WTC11 (cell line): ENCODE data around the gene P3H1. TPM values are rescaled to one million over a fixed set of nuclear protein-coding genes. Genes with fewer than 3 reads are reported as not detected.

Experiments
- ATAC-seq: fragments of 200-7000 bp; cut with Tn5 transposase; 2 replicates; pipeline ENCODE4 v1.10.0; 2021; ENCODE audit warnings: mild to moderate bottlenecking, moderate library complexity
- CTCF ChIA-PET: fragments of 300-600 bp; sonication (Branson Sonifier 250); formaldehyde crosslinking; loops from one replicate; lab custom pipeline; 2021; ENCODE audit warnings: antibody characterized with exemption; lab: Charles Lee
- POLR2A ChIA-PET: fragments of 350-600 bp; sonication (Branson Sonifier 250); formaldehyde crosslinking; loops from one replicate; lab custom pipeline; 2021; ENCODE audit warnings: antibody characterized with exemption; lab: Charles Lee
- DNase-seq: peaks from one replicate; pipeline ENCODE4 v3.0.0; 2021; ENCODE audit warnings: low spot score
- H3K27ac Mint-ChIP-seq: 2 replicates; pipeline ENCODE4 v1.8.0; 2021; ENCODE audit warnings: mixed read lengths
- H3K27me3 Mint-ChIP-seq: 2 replicates; pipeline ENCODE4 v1.8.0; 2021; ENCODE audit warnings: low read depth, mild to moderate bottlenecking, moderate library complexity, mixed read lengths
- H3K36me3 Mint-ChIP-seq: 2 replicates; pipeline ENCODE4 v1.8.0; 2021; ENCODE audit warnings: mixed read lengths
- H3K4me1 Mint-ChIP-seq: 2 replicates; pipeline ENCODE4 v1.8.0; 2022; ENCODE audit warnings: mixed read lengths
- H3K4me3 Mint-ChIP-seq: 2 replicates; pipeline ENCODE4 v1.8.0; 2021; ENCODE audit warnings: mild to moderate bottlenecking, moderate library complexity, mixed read lengths
- H3K9me3 Mint-ChIP-seq: 2 replicates; pipeline ENCODE4 v1.8.0; 2021; ENCODE audit warnings: mixed read lengths
- FOXK1 ChIP-seq: sonication (generic); formaldehyde crosslinking; IDR thresholded peaks from 2 replicates; pipeline ENCODE4 v1.8.0; 2022; ENCODE audit warnings: mild to moderate bottlenecking, moderate library complexity, missing genetic modification reagents
- GABPB1 ChIP-seq: sonication (generic); formaldehyde crosslinking; IDR thresholded peaks from 2 replicates; pipeline ENCODE4 v1.8.1; 2023; ENCODE audit warnings: mild to moderate bottlenecking, missing genetic modification reagents
- PRRX2 ChIP-seq: fragments of 250-450 bp; sonication (Bioruptor Pico); IDR thresholded peaks from 2 replicates; pipeline ENCODE4 v1.8.0; 2021; ENCODE audit warnings: mild to moderate bottlenecking
- RORB ChIP-seq: fragments of 250-450 bp; sonication (Bioruptor Pico); IDR thresholded peaks from 2 replicates; pipeline ENCODE4 v1.9.0; 2021; ENCODE audit warnings: mild to moderate bottlenecking
- SMAD4 ChIP-seq: sonication (generic); formaldehyde crosslinking; IDR thresholded peaks from 2 replicates; pipeline ENCODE4 v1.8.0; 2022; ENCODE audit warnings: mild to moderate bottlenecking, missing genetic modification reagents
- ZBTB21 ChIP-seq: sonication (generic); formaldehyde crosslinking; IDR thresholded peaks from 2 replicates; pipeline ENCODE4 v1.8.1; 2023; ENCODE audit warnings: mild to moderate bottlenecking, missing genetic modification reagents, borderline replicate concordance
- ZNF121 ChIP-seq: sonication (generic); formaldehyde crosslinking; IDR thresholded peaks from 2 replicates; pipeline ENCODE4 v1.8.0; 2023; ENCODE audit warnings: missing genetic modification reagents
- ZNF416 ChIP-seq: fragments of 250-450 bp; sonication (Bioruptor Pico); IDR thresholded peaks from 2 replicates; pipeline ENCODE4 v1.9.0; 2021; ENCODE audit warnings: mild to moderate bottlenecking, inconsistent platforms
- total RNA-seq: library from RNA; stranded (reverse); gene quantifications from 3 replicates; pipeline ENCODE4 v1.2.3, GENCODE V29; 2021
- TF ChIP-seq, protein P1 (sequence below): fragments of 250-450 bp; sonication (Bioruptor Pico); conservative IDR thresholded peaks from 2 replicates; pipeline ENCODE4 v1.9.0; 2021; ENCODE audit warnings: mild to moderate bottlenecking
- TF ChIP-seq, protein P2 (sequence below): sonication (generic); formaldehyde crosslinking; conservative IDR thresholded peaks from 2 replicates; pipeline ENCODE4 v1.8.1; 2022; ENCODE audit warnings: mild to moderate bottlenecking, missing genetic modification reagents
- TF ChIP-seq, protein P3 (sequence below): sonication (generic); formaldehyde crosslinking; IDR thresholded peaks from 2 replicates; pipeline ENCODE4 v1.8.1; 2023; ENCODE audit warnings: mild to moderate bottlenecking, missing genetic modification reagents, borderline replicate concordance
- TF ChIP-seq, protein P4 (sequence below): fragments of 200-600 bp; IDR thresholded peaks from 2 replicates; pipeline ENCODE4 v1.8.0; 2022; ENCODE audit warnings: antibody characterized with exemption
- TF ChIP-seq, protein P5 (sequence below): sonication (generic); formaldehyde crosslinking; conservative IDR thresholded peaks from 2 replicates; pipeline ENCODE4 v1.8.1; 2023; ENCODE audit warnings: mild to moderate bottlenecking, low read depth, missing genetic modification reagents, moderate library complexity
- TF ChIP-seq, protein P6 (sequence below): sonication (generic); formaldehyde crosslinking; IDR thresholded peaks from 2 replicates; pipeline ENCODE4 v1.8.1; 2022; ENCODE audit warnings: low read depth, mild to moderate bottlenecking, moderate library complexity, missing genetic modification reagents, borderline replicate concordance
- TF ChIP-seq, protein P7 (sequence below): sonication (generic); formaldehyde crosslinking; IDR thresholded peaks from 2 replicates; pipeline ENCODE4 v1.8.0; 2023; ENCODE audit warnings: mild to moderate bottlenecking, missing genetic modification reagents
- TF ChIP-seq, protein P8 (sequence below): sonication (generic); formaldehyde crosslinking; IDR thresholded peaks from 2 replicates; pipeline ENCODE4 v1.8.1; 2022; ENCODE audit warnings: mild to moderate bottlenecking, moderate library complexity, missing genetic modification reagents
- TF ChIP-seq, protein P9 (sequence below): sonication (generic); formaldehyde crosslinking; IDR thresholded peaks from 2 replicates; pipeline ENCODE4 v1.8.1; 2022; ENCODE audit warnings: missing genetic modification reagents, borderline replicate concordance
- TF ChIP-seq, protein P10 (sequence below): fragments of 250-450 bp; sonication (Bioruptor Pico); IDR thresholded peaks from 2 replicates; pipeline ENCODE4 v1.9.0; 2021; ENCODE audit warnings: mild to moderate bottlenecking

The P3H1 gene
- total RNA-seq, 1 experiment from 2014 or later, result 95.1 TPM

DNA sequence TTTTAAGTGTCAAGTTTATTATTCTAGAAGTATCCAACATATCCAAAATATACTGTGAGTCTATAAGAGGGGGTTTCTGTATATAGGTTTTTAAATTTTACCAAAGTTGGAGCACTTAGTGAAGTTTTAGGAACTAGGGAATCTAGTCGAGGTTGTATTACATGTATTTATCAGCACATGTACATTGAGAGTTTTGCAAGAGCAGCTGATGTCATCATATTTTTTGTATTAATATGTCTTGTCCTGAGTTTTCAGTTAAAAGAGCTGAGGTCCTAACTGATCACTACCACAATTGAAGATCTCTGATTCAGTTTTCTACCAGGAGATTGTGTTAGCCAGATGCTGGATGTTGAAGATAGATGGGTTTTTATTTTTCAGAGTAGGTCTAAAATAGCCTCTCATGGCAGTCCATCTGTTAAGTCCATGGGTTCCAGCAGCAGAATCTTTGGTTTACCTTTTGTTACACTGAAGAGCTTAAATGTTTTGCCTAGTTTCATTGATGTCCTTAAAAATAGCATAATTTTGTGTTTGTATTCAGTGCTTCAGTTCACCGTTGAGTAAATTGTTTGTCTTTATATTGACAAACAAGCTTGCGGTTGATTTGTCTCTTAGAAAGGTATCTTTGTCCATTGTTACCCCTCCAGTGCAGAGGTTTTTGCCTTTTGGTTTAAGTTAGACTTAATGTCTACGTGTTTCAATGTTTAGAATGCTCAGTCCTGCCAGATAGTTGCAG, 68.6 kb downstream of the P3H1 start:
- DNase-seq (no peak), ATAC-seq (no peak)
- Mint-ChIP-seq H3K4me1 (no peaks in the 10 kb centered on the region; the same call in 1 of the 2 replicates), H3K27ac (peak overlapping the region; percentile 66; the same call in 1 of the 2 replicates), H3K4me3 (no peak overlapping the region), H3K36me3 (peaks cover 93% of the 10 kb centered on the region), H3K27me3 (no peaks in the 10 kb centered on the region), H3K9me3 (no peaks in the 10 kb centered on the region)
- CTCF ChIA-PET, result no interaction called here
- POLR2A ChIA-PET, result no interaction called here
- TF ChIP-seq ZNF121 (CRISPR knock-in tag) (no peak), PRRX2 (no peak), SMAD4 (CRISPR knock-in tag) (no peak), ZNF416 (CRISPR knock-in tag) (no peak), GABPB1 (CRISPR knock-in tag) (no peak), RORB (no peak), FOXK1 (CRISPR knock-in tag) (no peak), ZBTB21 (CRISPR knock-in tag) (no peak)
- TF ChIP-seq, protein P1, sequence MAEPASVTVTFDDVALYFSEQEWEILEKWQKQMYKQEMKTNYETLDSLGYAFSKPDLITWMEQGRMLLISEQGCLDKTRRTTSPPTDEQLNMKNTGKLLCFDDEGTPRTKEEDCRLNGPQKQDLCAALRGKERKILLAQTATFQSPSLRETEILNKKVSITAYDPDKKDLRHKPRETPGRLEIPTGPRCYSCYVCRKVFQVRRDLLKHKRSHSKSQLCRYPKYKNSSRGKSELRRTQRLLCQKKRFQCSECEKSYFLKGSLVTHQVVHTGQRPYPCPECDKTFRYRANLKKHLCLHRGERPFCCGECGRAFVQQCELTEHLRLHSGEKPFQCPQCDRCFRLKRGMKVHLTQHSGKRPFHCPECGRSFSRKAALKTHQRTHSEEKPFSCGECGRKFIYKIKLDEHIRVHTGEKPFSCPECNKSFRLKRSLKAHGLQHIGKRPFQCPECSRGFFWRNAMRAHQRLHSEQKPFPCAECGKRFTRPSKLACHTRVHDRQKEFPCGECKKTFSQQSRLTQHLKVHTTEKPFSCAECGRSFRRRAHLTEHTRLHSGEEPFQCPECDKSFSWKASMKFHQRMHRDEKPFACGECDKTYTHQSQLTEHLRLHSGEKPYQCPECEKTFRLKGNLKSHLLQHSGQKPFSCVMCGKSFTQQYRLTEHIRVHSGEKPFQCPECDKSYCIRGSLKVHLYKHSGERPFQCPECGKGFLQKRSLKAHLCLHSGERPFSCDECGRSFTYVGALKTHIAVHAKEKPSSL (CRISPR knock-in tag), result no peak
- TF ChIP-seq, protein P2, sequence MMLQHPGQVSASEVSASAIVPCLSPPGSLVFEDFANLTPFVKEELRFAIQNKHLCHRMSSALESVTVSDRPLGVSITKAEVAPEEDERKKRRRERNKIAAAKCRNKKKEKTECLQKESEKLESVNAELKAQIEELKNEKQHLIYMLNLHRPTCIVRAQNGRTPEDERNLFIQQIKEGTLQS (CRISPR knock-in tag), result no peak
- TF ChIP-seq, protein P3, sequence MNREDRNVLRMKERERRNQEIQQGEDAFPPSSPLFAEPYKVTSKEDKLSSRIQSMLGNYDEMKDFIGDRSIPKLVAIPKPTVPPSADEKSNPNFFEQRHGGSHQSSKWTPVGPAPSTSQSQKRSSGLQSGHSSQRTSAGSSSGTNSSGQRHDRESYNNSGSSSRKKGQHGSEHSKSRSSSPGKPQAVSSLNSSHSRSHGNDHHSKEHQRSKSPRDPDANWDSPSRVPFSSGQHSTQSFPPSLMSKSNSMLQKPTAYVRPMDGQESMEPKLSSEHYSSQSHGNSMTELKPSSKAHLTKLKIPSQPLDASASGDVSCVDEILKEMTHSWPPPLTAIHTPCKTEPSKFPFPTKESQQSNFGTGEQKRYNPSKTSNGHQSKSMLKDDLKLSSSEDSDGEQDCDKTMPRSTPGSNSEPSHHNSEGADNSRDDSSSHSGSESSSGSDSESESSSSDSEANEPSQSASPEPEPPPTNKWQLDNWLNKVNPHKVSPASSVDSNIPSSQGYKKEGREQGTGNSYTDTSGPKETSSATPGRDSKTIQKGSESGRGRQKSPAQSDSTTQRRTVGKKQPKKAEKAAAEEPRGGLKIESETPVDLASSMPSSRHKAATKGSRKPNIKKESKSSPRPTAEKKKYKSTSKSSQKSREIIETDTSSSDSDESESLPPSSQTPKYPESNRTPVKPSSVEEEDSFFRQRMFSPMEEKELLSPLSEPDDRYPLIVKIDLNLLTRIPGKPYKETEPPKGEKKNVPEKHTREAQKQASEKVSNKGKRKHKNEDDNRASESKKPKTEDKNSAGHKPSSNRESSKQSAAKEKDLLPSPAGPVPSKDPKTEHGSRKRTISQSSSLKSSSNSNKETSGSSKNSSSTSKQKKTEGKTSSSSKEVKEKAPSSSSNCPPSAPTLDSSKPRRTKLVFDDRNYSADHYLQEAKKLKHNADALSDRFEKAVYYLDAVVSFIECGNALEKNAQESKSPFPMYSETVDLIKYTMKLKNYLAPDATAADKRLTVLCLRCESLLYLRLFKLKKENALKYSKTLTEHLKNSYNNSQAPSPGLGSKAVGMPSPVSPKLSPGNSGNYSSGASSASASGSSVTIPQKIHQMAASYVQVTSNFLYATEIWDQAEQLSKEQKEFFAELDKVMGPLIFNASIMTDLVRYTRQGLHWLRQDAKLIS (CRISPR knock-in tag), result no peak
- TF ChIP-seq, protein P4, sequence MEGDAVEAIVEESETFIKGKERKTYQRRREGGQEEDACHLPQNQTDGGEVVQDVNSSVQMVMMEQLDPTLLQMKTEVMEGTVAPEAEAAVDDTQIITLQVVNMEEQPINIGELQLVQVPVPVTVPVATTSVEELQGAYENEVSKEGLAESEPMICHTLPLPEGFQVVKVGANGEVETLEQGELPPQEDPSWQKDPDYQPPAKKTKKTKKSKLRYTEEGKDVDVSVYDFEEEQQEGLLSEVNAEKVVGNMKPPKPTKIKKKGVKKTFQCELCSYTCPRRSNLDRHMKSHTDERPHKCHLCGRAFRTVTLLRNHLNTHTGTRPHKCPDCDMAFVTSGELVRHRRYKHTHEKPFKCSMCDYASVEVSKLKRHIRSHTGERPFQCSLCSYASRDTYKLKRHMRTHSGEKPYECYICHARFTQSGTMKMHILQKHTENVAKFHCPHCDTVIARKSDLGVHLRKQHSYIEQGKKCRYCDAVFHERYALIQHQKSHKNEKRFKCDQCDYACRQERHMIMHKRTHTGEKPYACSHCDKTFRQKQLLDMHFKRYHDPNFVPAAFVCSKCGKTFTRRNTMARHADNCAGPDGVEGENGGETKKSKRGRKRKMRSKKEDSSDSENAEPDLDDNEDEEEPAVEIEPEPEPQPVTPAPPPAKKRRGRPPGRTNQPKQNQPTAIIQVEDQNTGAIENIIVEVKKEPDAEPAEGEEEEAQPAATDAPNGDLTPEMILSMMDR, result no peak
- TF ChIP-seq, protein P5, sequence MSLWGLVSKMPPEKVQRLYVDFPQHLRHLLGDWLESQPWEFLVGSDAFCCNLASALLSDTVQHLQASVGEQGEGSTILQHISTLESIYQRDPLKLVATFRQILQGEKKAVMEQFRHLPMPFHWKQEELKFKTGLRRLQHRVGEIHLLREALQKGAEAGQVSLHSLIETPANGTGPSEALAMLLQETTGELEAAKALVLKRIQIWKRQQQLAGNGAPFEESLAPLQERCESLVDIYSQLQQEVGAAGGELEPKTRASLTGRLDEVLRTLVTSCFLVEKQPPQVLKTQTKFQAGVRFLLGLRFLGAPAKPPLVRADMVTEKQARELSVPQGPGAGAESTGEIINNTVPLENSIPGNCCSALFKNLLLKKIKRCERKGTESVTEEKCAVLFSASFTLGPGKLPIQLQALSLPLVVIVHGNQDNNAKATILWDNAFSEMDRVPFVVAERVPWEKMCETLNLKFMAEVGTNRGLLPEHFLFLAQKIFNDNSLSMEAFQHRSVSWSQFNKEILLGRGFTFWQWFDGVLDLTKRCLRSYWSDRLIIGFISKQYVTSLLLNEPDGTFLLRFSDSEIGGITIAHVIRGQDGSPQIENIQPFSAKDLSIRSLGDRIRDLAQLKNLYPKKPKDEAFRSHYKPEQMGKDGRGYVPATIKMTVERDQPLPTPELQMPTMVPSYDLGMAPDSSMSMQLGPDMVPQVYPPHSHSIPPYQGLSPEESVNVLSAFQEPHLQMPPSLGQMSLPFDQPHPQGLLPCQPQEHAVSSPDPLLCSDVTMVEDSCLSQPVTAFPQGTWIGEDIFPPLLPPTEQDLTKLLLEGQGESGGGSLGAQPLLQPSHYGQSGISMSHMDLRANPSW (CRISPR knock-in tag), result no peak
- TF ChIP-seq, protein P6, sequence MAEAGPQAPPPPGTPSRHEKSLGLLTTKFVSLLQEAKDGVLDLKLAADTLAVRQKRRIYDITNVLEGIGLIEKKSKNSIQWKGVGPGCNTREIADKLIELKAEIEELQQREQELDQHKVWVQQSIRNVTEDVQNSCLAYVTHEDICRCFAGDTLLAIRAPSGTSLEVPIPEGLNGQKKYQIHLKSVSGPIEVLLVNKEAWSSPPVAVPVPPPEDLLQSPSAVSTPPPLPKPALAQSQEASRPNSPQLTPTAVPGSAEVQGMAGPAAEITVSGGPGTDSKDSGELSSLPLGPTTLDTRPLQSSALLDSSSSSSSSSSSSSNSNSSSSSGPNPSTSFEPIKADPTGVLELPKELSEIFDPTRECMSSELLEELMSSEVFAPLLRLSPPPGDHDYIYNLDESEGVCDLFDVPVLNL, result no peak
- TF ChIP-seq, protein P7, sequence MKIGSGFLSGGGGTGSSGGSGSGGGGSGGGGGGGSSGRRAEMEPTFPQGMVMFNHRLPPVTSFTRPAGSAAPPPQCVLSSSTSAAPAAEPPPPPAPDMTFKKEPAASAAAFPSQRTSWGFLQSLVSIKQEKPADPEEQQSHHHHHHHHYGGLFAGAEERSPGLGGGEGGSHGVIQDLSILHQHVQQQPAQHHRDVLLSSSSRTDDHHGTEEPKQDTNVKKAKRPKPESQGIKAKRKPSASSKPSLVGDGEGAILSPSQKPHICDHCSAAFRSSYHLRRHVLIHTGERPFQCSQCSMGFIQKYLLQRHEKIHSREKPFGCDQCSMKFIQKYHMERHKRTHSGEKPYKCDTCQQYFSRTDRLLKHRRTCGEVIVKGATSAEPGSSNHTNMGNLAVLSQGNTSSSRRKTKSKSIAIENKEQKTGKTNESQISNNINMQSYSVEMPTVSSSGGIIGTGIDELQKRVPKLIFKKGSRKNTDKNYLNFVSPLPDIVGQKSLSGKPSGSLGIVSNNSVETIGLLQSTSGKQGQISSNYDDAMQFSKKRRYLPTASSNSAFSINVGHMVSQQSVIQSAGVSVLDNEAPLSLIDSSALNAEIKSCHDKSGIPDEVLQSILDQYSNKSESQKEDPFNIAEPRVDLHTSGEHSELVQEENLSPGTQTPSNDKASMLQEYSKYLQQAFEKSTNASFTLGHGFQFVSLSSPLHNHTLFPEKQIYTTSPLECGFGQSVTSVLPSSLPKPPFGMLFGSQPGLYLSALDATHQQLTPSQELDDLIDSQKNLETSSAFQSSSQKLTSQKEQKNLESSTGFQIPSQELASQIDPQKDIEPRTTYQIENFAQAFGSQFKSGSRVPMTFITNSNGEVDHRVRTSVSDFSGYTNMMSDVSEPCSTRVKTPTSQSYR (CRISPR knock-in tag), result no peak
- TF ChIP-seq, protein P8, sequence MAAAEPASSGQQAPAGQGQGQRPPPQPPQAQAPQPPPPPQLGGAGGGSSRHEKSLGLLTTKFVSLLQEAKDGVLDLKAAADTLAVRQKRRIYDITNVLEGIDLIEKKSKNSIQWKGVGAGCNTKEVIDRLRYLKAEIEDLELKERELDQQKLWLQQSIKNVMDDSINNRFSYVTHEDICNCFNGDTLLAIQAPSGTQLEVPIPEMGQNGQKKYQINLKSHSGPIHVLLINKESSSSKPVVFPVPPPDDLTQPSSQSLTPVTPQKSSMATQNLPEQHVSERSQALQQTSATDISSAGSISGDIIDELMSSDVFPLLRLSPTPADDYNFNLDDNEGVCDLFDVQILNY, result no peak
- TF ChIP-seq, protein P9, sequence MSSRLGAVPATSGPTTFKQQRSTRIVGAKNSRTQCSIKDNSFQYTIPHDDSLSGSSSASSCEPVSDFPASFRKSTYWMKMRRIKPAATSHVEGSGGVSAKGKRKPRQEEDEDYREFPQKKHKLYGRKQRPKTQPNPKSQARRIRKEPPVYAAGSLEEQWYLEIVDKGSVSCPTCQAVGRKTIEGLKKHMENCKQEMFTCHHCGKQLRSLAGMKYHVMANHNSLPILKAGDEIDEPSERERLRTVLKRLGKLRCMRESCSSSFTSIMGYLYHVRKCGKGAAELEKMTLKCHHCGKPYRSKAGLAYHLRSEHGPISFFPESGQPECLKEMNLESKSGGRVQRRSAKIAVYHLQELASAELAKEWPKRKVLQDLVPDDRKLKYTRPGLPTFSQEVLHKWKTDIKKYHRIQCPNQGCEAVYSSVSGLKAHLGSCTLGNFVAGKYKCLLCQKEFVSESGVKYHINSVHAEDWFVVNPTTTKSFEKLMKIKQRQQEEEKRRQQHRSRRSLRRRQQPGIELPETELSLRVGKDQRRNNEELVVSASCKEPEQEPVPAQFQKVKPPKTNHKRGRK, result no peak
- TF ChIP-seq, protein P10, sequence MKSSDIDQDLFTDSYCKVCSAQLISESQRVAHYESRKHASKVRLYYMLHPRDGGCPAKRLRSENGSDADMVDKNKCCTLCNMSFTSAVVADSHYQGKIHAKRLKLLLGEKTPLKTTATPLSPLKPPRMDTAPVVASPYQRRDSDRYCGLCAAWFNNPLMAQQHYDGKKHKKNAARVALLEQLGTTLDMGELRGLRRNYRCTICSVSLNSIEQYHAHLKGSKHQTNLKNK (CRISPR knock-in tag), result no peak
